Effector memory CD8-positive, alpha-beta T cell (primary cell): Measurements from ENCODE around the gene STAP1.

Source experiments
- ATAC-seq: fragments of 150-1000 bp; cut with Tn5 transposase; replicated peaks from 2 replicates; pipeline ENCODE4 v1.10.0; 2021; ENCODE audit warnings: mild to moderate bottlenecking, moderate library complexity
- DNase-seq, 3 experiments: peaks; one replicate each; pipeline ENCODE4 v3.0.0; 2021
- H3K27ac Mint-ChIP-seq, 2 donors: one replicate each; pipeline ENCODE4 v1.8.0; 2022; ENCODE audit warnings: mild to moderate bottlenecking in 2 of 2, mixed read lengths in 2 of 2, moderate library complexity in 2 of 2
- H3K27me3 Mint-ChIP-seq, 2 donors: one replicate each; pipeline ENCODE4 v1.8.0; 2022; ENCODE audit warnings: mixed read lengths in 2 of 2
- H3K36me3 Mint-ChIP-seq: one replicate; pipeline ENCODE4 v1.8.0; 2022; ENCODE audit warnings: mild to moderate bottlenecking, moderate library complexity, mixed read lengths; ENCODE audit not compliant: insufficient read depth
- H3K4me1 Mint-ChIP-seq, 2 donors: one replicate each; pipeline ENCODE4 v1.8.0; 2022; ENCODE audit warnings: low read depth in 2 of 2, mixed read lengths in 2 of 2
- H3K4me3 Mint-ChIP-seq, 2 donors: one replicate each; pipeline ENCODE4 v1.8.0; 2022; ENCODE audit warnings: mild to moderate bottlenecking in 2 of 2, mixed read lengths in 2 of 2, moderate library complexity in 2 of 2
- H3K9me3 Mint-ChIP-seq, 2 donors: one replicate each; pipeline ENCODE4 v1.8.0; 2022; ENCODE audit warnings: mixed read lengths in 2 of 2

Gene STAP1

DNA sequence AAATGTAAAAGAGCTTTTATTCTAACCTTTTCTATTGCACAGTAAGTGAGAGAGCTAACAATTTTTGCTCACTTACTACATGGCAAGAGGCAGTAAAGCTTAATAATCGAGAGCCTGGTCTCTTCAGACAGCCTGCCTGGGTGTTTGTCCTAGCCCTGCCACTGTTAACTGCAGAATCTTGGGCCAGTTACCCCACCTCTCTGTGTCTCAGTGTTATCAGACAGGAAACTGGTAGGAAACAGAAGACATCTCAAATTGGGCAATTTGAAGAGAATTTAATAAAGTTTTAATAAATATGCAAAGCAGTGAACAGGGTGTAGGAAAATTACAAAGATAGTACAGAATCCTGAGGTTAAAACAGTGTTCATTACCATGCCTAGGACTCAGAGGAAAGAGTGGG lies 13.4 kb downstream of the STAP1 start:
- Mint-ChIP-seq H3K27me3 (no peaks in the 10 kb centered on the region), H3K27ac (no peak overlapping the region), H3K4me3 (no peak overlapping the region), H3K4me1 (no peaks in the 10 kb centered on the region), H3K36me3 (no peaks in the 10 kb centered on the region), H3K9me3 (no peaks in the 10 kb centered on the region)
- DNase-seq (no peak), ATAC-seq (no peak)

DNA sequence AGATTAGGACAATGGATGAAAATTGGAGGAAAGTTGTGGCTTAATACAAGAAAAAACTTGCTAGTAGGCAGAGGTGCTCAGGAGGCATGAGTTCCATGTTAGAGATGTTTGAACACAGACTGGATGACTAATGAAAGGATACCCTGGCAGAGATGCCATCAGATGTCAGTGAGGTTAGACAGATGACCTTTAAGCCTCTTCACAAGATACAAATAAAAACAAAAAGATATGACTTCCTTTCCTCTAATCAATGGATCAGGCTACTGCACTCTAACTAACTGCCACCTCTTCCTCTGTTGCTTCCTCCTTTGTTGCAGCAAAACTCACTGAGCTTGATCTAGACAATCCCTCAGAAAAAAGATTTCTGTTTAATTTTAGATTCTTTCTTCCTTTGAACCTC lies 14.7 kb downstream of the STAP1 start:
- DNase-seq (no peak), ATAC-seq (no peak)
- H3K4me3 Mint-ChIP-seq, result no peak overlapping the region
- H3K4me1 Mint-ChIP-seq, result no peaks in the 10 kb centered on the region
- H3K27me3 Mint-ChIP-seq, result no peaks in the 10 kb centered on the region
- no peaks in the 10 kb centered on the region for H3K9me3 Mint-ChIP-seq
- H3K36me3 Mint-ChIP-seq, result no peaks in the 10 kb centered on the region
- H3K27ac Mint-ChIP-seq, result no peak overlapping the region

DNA sequence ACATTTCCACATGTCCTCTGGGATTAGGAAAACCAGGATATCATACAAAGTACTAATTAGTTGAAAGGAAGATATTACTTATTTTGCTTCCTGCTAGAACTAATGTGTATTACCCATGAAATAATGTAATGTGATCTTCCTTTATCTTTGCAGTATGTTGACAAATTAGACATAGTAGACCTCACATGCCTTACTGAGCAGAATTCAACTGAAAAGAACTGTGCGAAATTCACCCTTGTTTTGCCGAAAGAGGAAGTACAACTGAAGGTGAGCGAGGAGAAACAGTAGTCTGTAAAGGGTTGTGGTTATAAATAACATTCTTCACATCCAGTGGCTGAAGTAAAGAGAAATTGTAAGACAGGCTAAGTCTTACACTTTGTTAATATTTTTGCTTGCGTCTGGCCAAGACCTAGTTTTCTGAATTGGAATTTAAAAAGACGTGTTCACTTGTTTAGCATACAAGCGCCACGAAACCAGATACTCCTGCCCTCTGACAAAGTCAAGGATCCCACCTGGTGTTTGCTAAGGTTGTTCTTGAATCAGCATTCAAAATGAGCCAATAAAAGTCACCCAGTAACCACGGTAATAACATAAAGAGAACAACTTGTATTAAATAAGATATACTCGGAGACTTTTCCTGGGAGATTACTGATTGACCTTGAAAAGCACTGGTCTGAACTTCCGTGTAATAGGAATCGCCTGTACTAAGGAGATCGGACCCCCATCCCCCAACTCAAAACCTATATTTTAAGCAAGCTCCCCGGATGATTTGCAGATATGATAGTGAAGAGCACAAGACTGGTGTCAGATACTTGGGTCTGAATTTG lies 16.9 kb downstream of the STAP1 start:
- peak; percentile 37 for ATAC-seq
- Mint-ChIP-seq H3K36me3 (no peaks in the 10 kb centered on the region), H3K9me3 (no peaks in the 10 kb centered on the region), H3K4me3 (no peak overlapping the region), H3K4me1 (no peaks in the 10 kb centered on the region), H3K27me3 (no peaks in the 10 kb centered on the region), H3K27ac (no peak overlapping the region)
- DNase-seq, result no peak

DNA sequence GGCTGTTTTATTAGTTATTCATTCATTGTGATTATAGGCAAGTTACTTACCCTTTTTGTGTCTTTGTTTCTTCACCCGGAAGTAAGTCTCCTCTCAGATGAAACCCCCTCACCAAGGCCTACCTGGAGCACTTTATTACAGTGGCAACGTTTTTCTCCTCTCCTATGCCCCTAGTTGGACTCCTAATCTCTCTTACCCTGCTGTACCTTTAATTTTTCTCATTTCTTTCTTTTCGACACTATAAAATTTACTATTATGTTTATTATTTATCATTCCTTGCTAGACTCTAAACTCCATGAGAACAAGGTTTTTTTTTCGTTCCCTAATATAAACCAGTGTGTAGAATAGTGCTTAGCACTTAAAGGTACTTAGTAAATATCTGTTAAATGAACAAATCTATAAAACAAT lies 17.5 kb downstream of the STAP1 start:
- Mint-ChIP-seq H3K4me1 (no peaks in the 10 kb centered on the region), H3K27me3 (no peaks in the 10 kb centered on the region), H3K36me3 (peaks cover 1% of the 10 kb centered on the region), H3K9me3 (no peaks in the 10 kb centered on the region), H3K27ac (no peak overlapping the region), H3K4me3 (no peak overlapping the region)
- ATAC-seq (no peak), DNase-seq (no peak)

DNA sequence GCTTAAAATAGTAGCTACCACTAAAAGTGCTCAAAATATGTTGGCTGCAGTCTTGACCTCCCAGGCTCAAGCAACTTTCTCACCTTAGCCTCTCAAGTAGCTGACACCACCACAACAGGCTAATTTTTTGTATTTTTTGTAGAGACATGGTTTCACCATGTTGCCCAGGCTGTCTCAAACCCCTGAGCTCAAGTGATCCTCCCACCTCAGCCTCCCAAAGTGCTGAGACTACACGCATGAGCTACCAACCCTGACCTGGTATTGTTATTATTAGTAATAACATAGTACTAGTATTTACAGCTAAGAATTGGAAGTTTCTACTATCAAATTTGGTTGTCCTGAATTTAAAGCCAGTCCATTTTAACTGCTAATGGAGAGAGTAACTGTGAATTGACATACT lies 18.0 kb downstream of the STAP1 start:
- no peaks in the 10 kb centered on the region for H3K27me3 Mint-ChIP-seq
- H3K36me3 Mint-ChIP-seq, result peaks cover 3% of the 10 kb centered on the region
- no peak overlapping the region for H3K4me3 Mint-ChIP-seq
- DNase-seq, result no peak
- H3K4me1 Mint-ChIP-seq, result peaks cover 2 to 5% of the 10 kb centered on the region in 2 donors
- H3K27ac Mint-ChIP-seq, result no peak overlapping the region
- no peak for ATAC-seq
- no peaks in the 10 kb centered on the region for H3K9me3 Mint-ChIP-seq

DNA sequence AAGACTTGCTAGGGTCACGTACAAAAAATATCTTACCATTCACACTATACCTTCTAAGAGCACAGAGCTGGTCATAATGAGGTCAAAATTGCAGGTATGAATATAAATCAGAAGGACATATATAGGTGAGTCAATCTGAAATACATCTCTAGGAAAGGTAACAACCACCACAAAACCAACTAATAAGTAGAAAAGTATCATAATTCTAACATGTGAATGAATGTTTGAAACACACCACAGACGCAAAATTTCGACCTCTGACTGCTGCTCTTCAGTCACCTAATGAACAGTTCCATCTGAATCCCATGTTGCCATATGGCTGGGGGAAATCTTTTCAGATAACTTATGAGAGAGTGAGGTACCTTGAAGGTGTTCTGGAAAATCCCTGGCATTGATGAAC lies 22.1 kb downstream of the STAP1 start:
- Mint-ChIP-seq H3K36me3 (peaks cover 5% of the 10 kb centered on the region), H3K27me3 (no peaks in the 10 kb centered on the region), H3K27ac (no peak overlapping the region), H3K4me3 (no peak overlapping the region), H3K4me1 (peaks cover 6 to 7% of the 10 kb centered on the region in 2 donors), H3K9me3 (no peaks in the 10 kb centered on the region)
- DNase-seq (no peak), ATAC-seq (no peak)

DNA sequence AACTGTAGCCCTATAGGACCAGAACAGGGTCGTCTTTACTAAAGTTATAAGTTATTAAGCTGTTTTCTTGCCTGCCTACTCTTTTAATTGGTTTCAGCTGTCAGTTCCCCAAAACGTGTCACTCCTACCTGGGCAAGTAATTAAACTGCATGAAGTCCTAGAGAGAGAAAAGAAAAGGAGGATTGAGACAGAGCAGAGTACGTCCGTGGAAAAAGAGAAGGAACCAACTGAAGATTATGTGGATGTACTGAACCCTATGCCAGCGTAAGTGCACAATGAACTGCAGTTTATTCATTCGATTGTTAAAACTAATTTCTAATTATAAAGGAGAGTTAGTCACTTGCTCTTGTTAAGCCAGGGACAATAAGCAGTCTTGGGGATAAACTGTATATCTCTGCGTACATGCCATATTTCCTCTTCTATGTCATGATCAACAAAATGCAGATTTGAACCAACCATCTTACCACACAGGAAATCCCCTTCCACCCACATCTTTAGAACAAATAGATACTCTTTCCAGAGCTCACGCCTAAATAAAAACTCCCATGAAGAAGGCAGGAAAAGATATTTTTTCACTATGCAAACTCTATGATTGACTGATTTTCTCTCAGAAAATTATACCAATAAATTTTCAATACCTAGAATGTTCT lies 22.8 kb downstream of the STAP1 start:
- H3K4me3 Mint-ChIP-seq, result no peak overlapping the region
- no peaks in the 10 kb centered on the region for H3K9me3 Mint-ChIP-seq
- DNase-seq, result no peak
- H3K4me1 Mint-ChIP-seq, result peaks cover 6 to 7% of the 10 kb centered on the region in 2 donors
- H3K36me3 Mint-ChIP-seq, result peaks cover 5% of the 10 kb centered on the region
- peak; percentile 73 for ATAC-seq
- H3K27ac Mint-ChIP-seq, result peak overlapping the region in 1 of 2 donors; percentile 35
- H3K27me3 Mint-ChIP-seq, result no peaks in the 10 kb centered on the region

DNA sequence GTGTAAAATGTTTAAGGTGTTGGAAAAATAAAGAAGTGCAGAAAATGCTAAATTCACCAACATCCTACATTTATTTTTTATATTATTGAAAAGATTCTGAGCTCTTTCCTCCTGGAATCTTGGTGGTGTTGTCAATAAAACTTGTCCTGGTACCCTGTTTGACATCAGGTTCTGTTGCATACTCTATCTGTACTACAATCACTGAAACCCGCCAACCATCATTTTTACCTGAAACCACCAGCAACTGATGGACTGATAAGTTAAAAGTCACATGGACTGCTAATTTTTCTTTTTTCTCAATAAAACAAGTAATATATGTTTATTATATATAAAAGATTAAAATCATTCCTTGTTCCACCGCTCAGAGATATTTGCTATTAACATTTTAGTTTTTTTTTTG lies 23.4 kb downstream of the STAP1 start:
- Mint-ChIP-seq H3K27me3 (no peaks in the 10 kb centered on the region), H3K4me1 (peaks cover 6 to 7% of the 10 kb centered on the region in 2 donors), H3K27ac (no peak overlapping the region), H3K9me3 (no peaks in the 10 kb centered on the region), H3K4me3 (no peak overlapping the region), H3K36me3 (peaks cover 5% of the 10 kb centered on the region)
- no peak for DNase-seq
- no peak for ATAC-seq

DNA sequence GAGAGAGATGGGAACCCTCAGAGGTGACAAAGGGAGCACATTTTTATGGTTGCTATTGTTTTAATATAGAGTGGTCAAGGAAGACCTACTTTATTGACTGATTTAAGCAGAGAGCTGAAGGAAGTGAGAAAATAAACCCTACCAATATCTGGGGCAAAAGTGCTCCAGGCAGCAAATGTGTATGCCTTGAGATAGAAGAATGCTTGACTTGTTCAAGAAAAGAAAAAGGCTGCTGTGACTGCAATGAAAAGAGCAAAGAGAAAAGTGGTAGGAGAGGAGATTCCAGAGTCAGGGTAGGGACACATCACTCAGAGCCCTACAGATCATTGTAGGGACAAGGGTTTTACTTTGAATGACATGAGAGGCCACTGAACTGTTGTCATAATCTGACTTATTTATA lies 26.0 kb downstream of the STAP1 start:
- Mint-ChIP-seq H3K4me1 (peaks cover 6 to 7% of the 10 kb centered on the region in 2 donors), H3K27ac (no peak overlapping the region), H3K4me3 (no peak overlapping the region), H3K9me3 (no peaks in the 10 kb centered on the region), H3K27me3 (no peaks in the 10 kb centered on the region), H3K36me3 (peaks cover 5% of the 10 kb centered on the region)
- DNase-seq, result no peak
- no peak for ATAC-seq

DNA sequence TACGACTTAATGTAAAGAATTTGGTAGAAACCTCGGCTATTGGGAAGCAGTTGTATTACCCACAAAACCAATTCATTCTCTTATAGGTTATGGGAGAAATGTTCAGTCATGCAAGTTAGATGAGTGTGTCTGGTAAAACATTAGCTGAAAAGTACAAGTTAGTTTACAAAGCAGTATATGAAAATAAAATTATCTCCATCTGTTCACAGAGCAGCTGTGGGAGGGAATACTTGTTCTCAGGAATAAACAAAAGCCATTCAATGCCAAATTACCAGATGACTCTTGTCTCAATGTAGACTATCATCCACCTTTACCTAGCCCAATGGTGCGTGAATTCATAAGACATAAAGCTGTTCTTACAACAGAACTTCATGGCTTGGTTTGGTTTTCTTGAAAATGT lies 28.6 kb downstream of the STAP1 start:
- no peaks in the 10 kb centered on the region for H3K27me3 Mint-ChIP-seq
- H3K36me3 Mint-ChIP-seq, result peaks cover 2% of the 10 kb centered on the region
- H3K27ac Mint-ChIP-seq, result no peak overlapping the region
- H3K9me3 Mint-ChIP-seq, result no peaks in the 10 kb centered on the region
- no peaks in the 10 kb centered on the region for H3K4me1 Mint-ChIP-seq
- ATAC-seq, result no peak
- no peak overlapping the region for H3K4me3 Mint-ChIP-seq
- DNase-seq, result no peak

DNA sequence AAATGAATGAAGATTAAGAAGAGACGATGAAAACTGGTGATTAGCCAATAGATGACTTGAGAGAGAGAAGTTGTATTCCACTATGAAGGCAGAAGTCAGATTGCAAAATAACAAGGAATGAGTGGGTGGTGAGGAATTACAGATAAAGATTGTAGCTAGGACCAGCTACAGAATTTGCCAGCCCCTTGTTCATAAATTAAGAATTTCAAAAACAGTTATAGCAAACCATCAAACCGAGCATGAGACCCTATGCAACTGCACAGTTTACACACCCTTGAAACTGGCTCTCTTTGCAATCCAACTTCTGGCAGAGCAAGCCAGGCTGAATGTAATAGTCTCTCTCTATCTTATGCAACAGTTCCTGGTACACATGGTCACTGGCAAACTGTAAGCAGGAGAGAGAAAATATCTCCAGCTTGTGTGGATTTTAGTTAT lies 35.2 kb downstream of the STAP1 start:
- no peak for ATAC-seq
- no peaks in the 10 kb centered on the region for H3K36me3 Mint-ChIP-seq

DNA sequence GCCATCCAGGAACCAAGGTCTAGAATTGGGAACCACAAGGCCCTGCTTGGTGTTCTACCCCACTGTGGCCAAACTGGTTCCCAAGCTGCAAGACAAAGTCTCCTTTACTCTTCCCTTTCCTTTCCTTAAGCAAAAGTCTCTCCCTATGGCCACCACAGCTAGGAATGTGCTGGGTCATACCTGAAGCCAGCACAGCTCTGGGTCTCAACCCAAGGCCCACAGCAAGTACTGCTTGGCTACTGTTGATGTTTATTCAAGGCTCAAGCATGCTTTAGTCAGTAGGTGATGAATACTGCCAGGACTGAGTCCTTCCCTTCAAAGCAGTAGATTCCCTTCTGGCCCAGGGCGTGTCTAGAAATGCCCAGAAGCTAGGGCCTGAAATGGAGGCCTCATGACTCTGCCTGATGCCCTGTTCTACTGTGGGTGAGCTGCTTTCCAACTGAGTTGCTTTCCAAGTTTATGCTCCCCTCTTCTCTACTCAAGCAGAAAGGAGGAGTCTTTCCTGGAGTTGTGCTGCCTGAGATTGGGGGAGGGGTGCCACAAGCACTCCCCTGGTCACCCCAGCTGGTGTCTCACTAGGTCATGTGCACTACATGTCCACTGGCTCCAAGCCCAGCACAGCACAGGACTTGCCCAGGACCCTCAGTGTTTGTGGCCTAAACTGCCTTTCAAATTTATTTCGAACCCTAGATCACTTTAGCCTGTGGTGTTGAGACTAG lies 44.9 kb downstream of the STAP1 start:
- H3K27ac Mint-ChIP-seq, result no peak overlapping the region
- ATAC-seq (no peak), DNase-seq (no peak)
- no peak overlapping the region for H3K4me3 Mint-ChIP-seq
- no peaks in the 10 kb centered on the region for H3K36me3 Mint-ChIP-seq
- no peaks in the 10 kb centered on the region for H3K4me1 Mint-ChIP-seq
- H3K9me3 Mint-ChIP-seq, result peaks cover 0 to 13% of the 10 kb centered on the region in 2 donors
- H3K27me3 Mint-ChIP-seq, result peaks cover 27 to 31% of the 10 kb centered on the region in 2 donors

More for the DNA sequence above, 35.2 kb downstream of the STAP1 start:
- no peak overlapping the region for H3K4me3 Mint-ChIP-seq
- H3K27me3 Mint-ChIP-seq, result peaks cover 10 to 19% of the 10 kb centered on the region in 2 donors
- no peak for DNase-seq
- no peak overlapping the region for H3K27ac Mint-ChIP-seq
- H3K4me1 Mint-ChIP-seq, result no peaks in the 10 kb centered on the region
- no peaks in the 10 kb centered on the region for H3K9me3 Mint-ChIP-seq

DNA sequence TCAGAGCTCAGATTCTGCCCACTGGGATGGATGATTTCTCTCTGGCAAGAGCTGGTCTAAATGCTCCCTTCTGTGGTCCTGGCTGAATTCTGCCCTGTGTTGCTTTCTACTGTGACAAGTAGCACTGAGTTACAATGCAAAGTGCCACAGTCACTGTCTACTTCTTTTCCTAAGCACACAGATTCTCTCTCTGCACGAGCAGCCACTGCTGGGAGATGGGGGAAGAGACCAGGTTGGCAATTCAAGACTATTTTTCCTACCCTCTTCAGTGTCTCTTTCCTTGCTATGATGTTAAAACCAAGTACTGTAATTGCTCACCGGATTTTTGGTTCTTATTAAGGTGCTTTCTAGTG lies 45.5 kb downstream of the STAP1 start:
- no peaks in the 10 kb centered on the region for H3K4me1 Mint-ChIP-seq
- H3K27ac Mint-ChIP-seq, result no peak overlapping the region
- no peak overlapping the region for H3K4me3 Mint-ChIP-seq
- no peaks in the 10 kb centered on the region for H3K36me3 Mint-ChIP-seq
- peaks cover 22 to 25% of the 10 kb centered on the region in 2 donors for H3K27me3 Mint-ChIP-seq
- ATAC-seq, result no peak
- no peak for DNase-seq
- H3K9me3 Mint-ChIP-seq, result peaks cover 0 to 13% of the 10 kb centered on the region in 2 donors

DNA sequence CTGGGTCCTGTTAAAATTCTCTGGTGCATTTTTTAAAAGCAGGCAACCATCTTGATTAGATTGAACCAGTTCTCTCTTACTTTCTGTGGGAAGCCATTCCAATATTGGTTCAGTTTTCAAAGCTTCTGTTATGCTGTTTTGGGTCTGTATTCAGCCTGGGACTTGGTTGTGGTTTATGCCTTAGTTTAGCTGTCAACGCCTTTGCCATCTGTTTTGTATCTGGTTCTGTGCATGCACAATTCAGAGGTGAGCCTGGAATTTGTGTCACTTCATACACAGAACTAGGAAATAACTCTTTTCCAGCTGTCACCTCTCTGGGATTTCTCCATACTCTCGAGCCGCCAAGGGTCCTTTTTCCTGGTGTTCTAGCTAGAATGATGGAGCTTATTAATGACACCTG lies 46.2 kb downstream of the STAP1 start:
- Mint-ChIP-seq H3K4me3 (no peak overlapping the region), H3K27ac (no peak overlapping the region)
- DNase-seq, result no peak

More for the DNA sequence above, 46.2 kb downstream of the STAP1 start:
- Mint-ChIP-seq H3K4me1 (no peaks in the 10 kb centered on the region), H3K36me3 (no peaks in the 10 kb centered on the region), H3K27me3 (peaks cover 19 to 21% of the 10 kb centered on the region in 2 donors), H3K9me3 (peaks cover 0 to 15% of the 10 kb centered on the region in 2 donors)
- ATAC-seq, result no peak
